Ascending aorta (tissue), 2 donors: Measurements from ENCODE around the gene COPB2. TPM values are rescaled to one million over a fixed set of nuclear protein-coding genes. Genes with fewer than 3 reads are reported as not detected.

Experiments used
- DNase-seq, 2 donors: peaks; one replicate each; pipeline ENCODE4 v3.0.0-alpha.2; 2019; ENCODE audit warnings: low spot score in 2 of 2
- H3K27ac ChIP-seq, 2 donors: fragments of 200-600 bp; sonication (generic); one replicate each; pipeline ENCODE4 v1.5.1; 2016 to 2017; ENCODE audit warnings: mild to moderate bottlenecking in 1 of 2
- H3K27me3 ChIP-seq: fragments of 200-600 bp; sonication (generic); one replicate; pipeline ENCODE4 v1.5.1; 2017
- H3K36me3 ChIP-seq, 2 donors: fragments of 200-600 bp; sonication (generic); one replicate each; pipeline ENCODE4 v1.5.1; 2016
- H3K4me1 ChIP-seq, 2 donors: fragments of 200-600 bp; sonication (generic); one replicate each; pipeline ENCODE4 v1.5.1; 2016 to 2017; ENCODE audit warnings: mild to moderate bottlenecking in 1 of 2
- H3K4me3 ChIP-seq, 2 donors: fragments of 200-600 bp; sonication (generic); one replicate each; pipeline ENCODE4 v1.5.1; 2016 to 2017; ENCODE audit warnings: mild to moderate bottlenecking in 1 of 2
- H3K9me3 ChIP-seq, 2 donors: fragments of 200-600 bp; sonication (generic); one replicate each; pipeline ENCODE4 v1.5.1; 2016
- CTCF ChIP-seq, 3 experiments: fragments of 200-600 bp in 2 of 3; fragments of 450-650 bp in 1 of 3; sonication (generic) in 2 of 3; IDR thresholded peaks; one replicate each; pipeline ENCODE4 v1.5.1; 2016 to 2019; ENCODE audit warnings: antibody characterized with exemption in 3 of 3, mild to moderate bottlenecking in 1 of 3, moderate library complexity in 1 of 3
- intact Hi-C: fragments of 100-400 bp; cut with DNase I; formaldehyde crosslinking; loops from one replicate; pipeline ENCODE4 v1.15.1; 2023
- total RNA-seq: library from RNA; depleted of rRNA; stranded (reverse); fragments of >200 nt; gene quantifications from one replicate; pipeline ENCODE4 v1.1.0, GENCODE V29; 2016

COPB2 gene
- total RNA-seq, 1 donor from 2014 or later: 26.6 TPM

- intact Hi-C loops: loop anchor here (5.0 kb wide), 1 partner anchor 389 kb away; no protein-coding TSS in a partner anchor
- DNase-seq: no peak
- Histone ChIP-seq H3K4me3 (no peak overlapping the region), H3K27ac (no peak overlapping the region), H3K27me3 (no peaks in the 10 kb centered on the region), H3K9me3 (no peaks in the 10 kb centered on the region), H3K36me3 (no peaks in the 10 kb centered on the region), H3K4me1 (no peaks in the 10 kb centered on the region)
- TF ChIP-seq CTCF (IDR thresholded peaks at IDR 0.05): no peak
These were observed 62.7 kb downstream of the COPB2 start for GRCh38 chr3:139326707-139327106.

GRCh38 chr3:139326131-139326530 is 63.3 kb downstream of the COPB2 start:
- no peak for TF ChIP-seq CTCF (IDR thresholded peaks at IDR 0.05)
- intact Hi-C loops: loop anchor here (5.0 kb wide), 1 partner anchor 389 kb away; no protein-coding TSS in a partner anchor
- DNase-seq: no peak
- Histone ChIP-seq H3K9me3 (no peaks in the 10 kb centered on the region), H3K27me3 (no peaks in the 10 kb centered on the region), H3K4me3 (no peak overlapping the region), H3K36me3 (no peaks in the 10 kb centered on the region), H3K4me1 (no peaks in the 10 kb centered on the region), H3K27ac (no peak overlapping the region)

- Histone ChIP-seq H3K27me3 (no peaks in the 10 kb centered on the region), H3K27ac (no peak overlapping the region), H3K4me3 (no peak overlapping the region), H3K36me3 (no peaks in the 10 kb centered on the region), H3K4me1 (no peaks in the 10 kb centered on the region), H3K9me3 (no peaks in the 10 kb centered on the region)
- DNase-seq: no peak
- intact Hi-C loops: loop anchor here (5.0 kb wide), 1 partner anchor 388 kb away; no protein-coding TSS in a partner anchor
- no peak for TF ChIP-seq CTCF (IDR thresholded peaks at IDR 0.05)
These were observed 63.9 kb downstream of the COPB2 start for GRCh38 chr3:139325551-139325950.

- Histone ChIP-seq H3K4me1 (no peaks in the 10 kb centered on the region), H3K9me3 (no peaks in the 10 kb centered on the region), H3K27me3 (no peaks in the 10 kb centered on the region), H3K4me3 (no peak overlapping the region), H3K36me3 (no peaks in the 10 kb centered on the region), H3K27ac (no peak overlapping the region)
- no peak for TF ChIP-seq CTCF (IDR thresholded peaks at IDR 0.05)
- DNase-seq: no peak
- intact Hi-C loops: no loop called here
These were observed 65.0 kb downstream of the COPB2 start for GRCh38 chr3:139324456-139324855.

- Histone ChIP-seq H3K36me3 (no peaks in the 10 kb centered on the region), H3K4me3 (no peak overlapping the region), H3K4me1 (no peaks in the 10 kb centered on the region), H3K27ac (no peak overlapping the region), H3K27me3 (no peaks in the 10 kb centered on the region), H3K9me3 (no peaks in the 10 kb centered on the region)
- intact Hi-C loops: no loop called here
- DNase-seq: no peak
- TF ChIP-seq CTCF (IDR thresholded peaks at IDR 0.05): no peak
These were observed 66.3 kb downstream of the COPB2 start for GRCh38 chr3:139323146-139323545.

- H3K36me3 ChIP-seq: no peaks in the 10 kb centered on the region
- H3K27ac ChIP-seq: no peak overlapping the region
- H3K4me3 ChIP-seq: no peak overlapping the region
- TF ChIP-seq CTCF (IDR thresholded peaks at IDR 0.05): no peak
- H3K27me3 ChIP-seq: no peaks in the 10 kb centered on the region
- intact Hi-C loops: no loop called here
- DNase-seq: no peak
- H3K4me1 ChIP-seq: no peaks in the 10 kb centered on the region
- H3K9me3 ChIP-seq: no peaks in the 10 kb centered on the region
These were observed 67.1 kb downstream of the COPB2 start for GRCh38 chr3:139322346-139322745.
